Chondrocyte (in vitro differentiated cells): ENCODE measurements around the gene TEX101. TPM values are rescaled to one million over a fixed set of nuclear protein-coding genes. Genes with fewer than 3 reads are reported as not detected.

Experiments used
- DNase-seq: peaks from one replicate; pipeline ENCODE4 v3.0.0; 2021; ENCODE audit warnings: mixed read lengths, low spot score
- H3K27ac Mint-ChIP-seq: one replicate; pipeline ENCODE4 v1.8.0; 2021; ENCODE audit warnings: mild to moderate bottlenecking, moderate library complexity, mixed read lengths; ENCODE audit not compliant: unreplicated experiment
- H3K27me3 Mint-ChIP-seq: 2 replicates; pipeline ENCODE4 v1.8.0; 2021; ENCODE audit warnings: low read depth, mixed read lengths
- H3K36me3 Mint-ChIP-seq: 2 replicates; pipeline ENCODE4 v1.8.0; 2021; ENCODE audit warnings: low read depth, mixed read lengths
- H3K4me1 Mint-ChIP-seq: 2 replicates; pipeline ENCODE4 v1.8.0; 2021; ENCODE audit warnings: low read depth, mild to moderate bottlenecking, mixed read lengths
- H3K4me3 Mint-ChIP-seq: one replicate; pipeline ENCODE4 v1.8.0; 2021; ENCODE audit warnings: mild to moderate bottlenecking, moderate library complexity, mixed read lengths; ENCODE audit not compliant: unreplicated experiment
- H3K9me3 Mint-ChIP-seq: 2 replicates; pipeline ENCODE4 v1.8.0; 2021; ENCODE audit warnings: low read depth, mixed read lengths
- CTCF ChIP-seq: fragments of 200-600 bp; sonication (generic); IDR thresholded peaks from 2 replicates; pipeline ENCODE4 v1.5.0; 2021; ENCODE audit warnings: antibody characterized with exemption, mild to moderate bottlenecking, moderate library complexity
- total RNA-seq: library from RNA; stranded (reverse); gene quantifications from 3 replicates; pipeline ENCODE4 v1.2.1, GENCODE V29; 2021

Gene TEX101
- total RNA-seq, 1 donor from 2014 or later, result not detected

- Mint-ChIP-seq H3K36me3 (peaks cover 3% of the 10 kb centered on the region), H3K4me1 (peaks cover 8% of the 10 kb centered on the region), H3K27me3 (peaks cover 4% of the 10 kb centered on the region), H3K9me3 (no peaks in the 10 kb centered on the region), H3K27ac (no peak overlapping the region), H3K4me3 (no peak overlapping the region)
- no peak for DNase-seq
- TF ChIP-seq CTCF, result no peak
These were observed 47.7 kb downstream of the TEX101 start for GRCh38 chr19:43462383-43462782.

GRCh38 chr19:43462785-43463380 is 48.2 kb downstream of the TEX101 start:
- no peaks in the 10 kb centered on the region for H3K9me3 Mint-ChIP-seq
- peaks cover under 1% of the 10 kb centered on the region for H3K27me3 Mint-ChIP-seq
- TF ChIP-seq CTCF, result no peak
- H3K27ac Mint-ChIP-seq, result no peak overlapping the region
- no peak for DNase-seq
- peak overlapping the region; percentile 95 for H3K4me3 Mint-ChIP-seq
- H3K36me3 Mint-ChIP-seq, result peaks cover 3% of the 10 kb centered on the region
- H3K4me1 Mint-ChIP-seq, result peaks cover 8% of the 10 kb centered on the region

- H3K4me3 Mint-ChIP-seq, result peak overlapping the region; percentile 95
- H3K4me1 Mint-ChIP-seq, result peaks cover 8% of the 10 kb centered on the region
- peaks cover 3% of the 10 kb centered on the region for H3K36me3 Mint-ChIP-seq
- peak; percentile 95 for DNase-seq
- peak overlapping the region; percentile 94 for H3K27ac Mint-ChIP-seq
- no peaks in the 10 kb centered on the region for H3K9me3 Mint-ChIP-seq
- no peaks in the 10 kb centered on the region for H3K27me3 Mint-ChIP-seq
- TF ChIP-seq CTCF, result no peak
These were observed 48.9 kb downstream of the TEX101 start for GRCh38 chr19:43463381-43464133.

DNA sequence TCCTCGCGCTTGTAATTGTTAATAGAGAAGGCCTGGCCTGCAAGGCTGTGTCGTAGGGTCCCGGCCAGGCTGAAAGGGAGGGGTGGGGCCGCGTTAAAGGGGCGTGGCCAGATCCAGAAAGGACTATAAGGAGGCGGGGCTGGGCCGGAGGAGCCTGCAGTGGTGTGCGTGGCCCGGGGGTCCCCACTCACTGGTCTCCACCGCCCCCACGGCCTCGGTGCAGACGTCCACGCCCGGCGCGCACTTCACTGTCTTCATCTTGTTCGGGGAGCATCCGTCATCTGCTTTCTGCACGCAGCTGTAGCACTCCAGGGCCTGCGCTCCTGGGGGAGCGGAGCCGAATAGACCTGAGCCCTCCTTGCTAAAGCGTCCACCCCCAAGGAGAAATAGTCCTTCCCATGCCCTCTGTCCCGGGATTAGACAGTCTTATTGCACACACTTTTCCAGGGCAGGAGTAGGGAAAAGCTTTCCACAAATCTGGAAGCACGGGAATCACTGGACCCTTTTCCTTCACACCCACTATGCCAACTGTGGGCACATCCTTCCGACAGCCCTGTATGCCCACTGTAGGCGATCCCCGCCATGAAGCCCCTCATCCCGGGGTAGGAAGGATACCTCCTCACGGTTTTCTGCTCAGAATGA is 49.6 kb downstream of the TEX101 start:
- peak overlapping the region; percentile 94 for H3K27ac Mint-ChIP-seq
- DNase-seq, result no peak
- H3K9me3 Mint-ChIP-seq, result no peaks in the 10 kb centered on the region
- no peaks in the 10 kb centered on the region for H3K27me3 Mint-ChIP-seq
- H3K4me1 Mint-ChIP-seq, result peaks cover 8% of the 10 kb centered on the region
- peak overlapping the region; percentile 95 for H3K4me3 Mint-ChIP-seq
- H3K36me3 Mint-ChIP-seq, result peaks cover 3% of the 10 kb centered on the region
- TF ChIP-seq CTCF, result no peak

- no peak for DNase-seq
- H3K9me3 Mint-ChIP-seq, result no peaks in the 10 kb centered on the region
- peaks cover 3% of the 10 kb centered on the region for H3K36me3 Mint-ChIP-seq
- peaks cover 8% of the 10 kb centered on the region for H3K4me1 Mint-ChIP-seq
- no peaks in the 10 kb centered on the region for H3K27me3 Mint-ChIP-seq
- peak within 1 kb of the TSS; percentile 95 for H3K4me3 Mint-ChIP-seq
- TF ChIP-seq CTCF, result no peak
- no peak within 1 kb of the TSS for H3K27ac Mint-ChIP-seq
These were observed 50.9 kb downstream of the TEX101 start, which contains the start of gene LYPD3 for GRCh38 chr19:43465468-43466120. LYPD3 (minus strand) TSS chr19:43465608; CDS start chr19:43465571, 37 bp downstream.
